COLO668 (cell line): ENCODE measurements around the gene TBL1X.
A peak's percentile ranks its signal among the peaks of the same experiment; 100 is the strongest.
"Not testable (repeated sequence)": the region's sequence is repeated elsewhere in the genome, so short reads cannot be mapped to it uniquely, and the experiment has no call there.

ENCODE experiments used
- DNase-seq: peaks from one replicate; lab custom pipeline; 2025; ENCODE audit not compliant: unreplicated experiment; lab: John Stamatoyannopoulos, UW

The TBL1X gene

DNA sequence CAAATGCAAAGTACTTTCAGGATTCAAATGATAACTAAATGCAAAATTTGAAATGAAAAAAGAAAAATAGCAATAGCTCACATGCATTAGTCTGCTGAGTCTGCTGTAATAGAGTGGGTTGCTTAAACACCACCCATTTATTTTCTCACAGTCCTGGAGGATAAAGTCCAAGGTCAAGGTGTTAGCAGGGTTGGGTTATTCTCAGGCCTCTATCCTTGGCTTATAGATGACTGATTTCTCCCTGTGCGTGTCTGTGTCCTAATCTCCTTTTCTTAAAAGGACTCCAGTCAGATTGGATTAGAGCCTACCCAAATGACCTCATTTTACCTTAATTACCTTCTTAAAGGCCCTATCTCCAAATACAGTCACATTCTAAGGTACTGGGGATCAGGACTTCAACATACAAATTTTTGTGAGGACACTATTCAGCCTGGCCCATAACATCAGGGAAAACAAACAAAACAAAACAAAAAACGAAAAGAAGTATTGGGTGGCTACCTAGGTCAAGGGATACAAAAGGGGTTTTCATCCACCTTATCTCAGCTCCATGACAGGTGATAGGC is 6.3 kb upstream of the TBL1X start:
- no peak for DNase-seq

DNA sequence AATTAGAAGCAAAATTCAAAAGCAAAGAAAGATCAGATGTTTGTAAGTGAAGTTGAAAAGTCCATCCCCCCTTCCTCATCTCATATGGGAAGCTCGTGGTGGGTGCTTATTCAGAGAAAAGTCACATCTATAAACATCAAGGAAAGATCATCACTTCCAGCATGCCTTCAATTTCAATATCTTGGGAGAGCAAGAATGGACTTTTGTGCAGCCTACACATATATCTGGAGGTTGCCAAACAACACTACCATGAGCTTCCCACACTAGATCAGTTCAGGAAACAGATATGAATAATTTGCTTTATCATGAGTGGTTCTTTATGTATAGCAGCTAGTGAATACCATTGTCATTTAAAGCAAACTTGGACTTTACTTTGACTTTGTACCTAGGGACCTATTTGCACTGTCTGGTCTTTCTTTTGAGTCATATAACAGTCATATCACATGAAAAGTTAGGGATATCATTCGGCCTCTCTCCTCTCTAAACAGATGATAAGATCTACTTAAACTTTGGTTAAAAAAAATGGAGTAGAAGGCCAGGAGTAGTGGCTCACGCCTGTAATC is 5.6 kb upstream of the TBL1X start:
- DNase-seq: no peak

DNA sequence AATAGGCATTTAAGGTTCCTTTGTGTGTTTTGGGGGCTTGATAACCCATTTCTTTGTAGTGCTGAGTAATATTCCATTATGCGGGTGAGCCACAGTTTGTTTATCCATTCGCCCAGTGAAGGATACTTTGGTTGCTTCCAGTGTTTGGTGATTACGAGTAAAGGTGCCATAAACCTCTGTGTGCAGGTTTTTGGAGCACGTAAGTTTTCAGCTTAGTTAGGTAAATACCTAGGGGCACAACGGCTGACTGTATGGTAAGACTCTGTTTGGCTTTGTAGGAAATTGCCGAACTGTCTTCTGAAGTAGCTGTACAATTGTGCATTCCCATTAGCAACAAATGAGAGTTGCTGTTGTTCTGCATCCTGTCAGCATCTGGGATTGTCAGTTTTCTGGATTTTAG is 3.8 kb upstream of the TBL1X start:
- no peak for DNase-seq

DNA sequence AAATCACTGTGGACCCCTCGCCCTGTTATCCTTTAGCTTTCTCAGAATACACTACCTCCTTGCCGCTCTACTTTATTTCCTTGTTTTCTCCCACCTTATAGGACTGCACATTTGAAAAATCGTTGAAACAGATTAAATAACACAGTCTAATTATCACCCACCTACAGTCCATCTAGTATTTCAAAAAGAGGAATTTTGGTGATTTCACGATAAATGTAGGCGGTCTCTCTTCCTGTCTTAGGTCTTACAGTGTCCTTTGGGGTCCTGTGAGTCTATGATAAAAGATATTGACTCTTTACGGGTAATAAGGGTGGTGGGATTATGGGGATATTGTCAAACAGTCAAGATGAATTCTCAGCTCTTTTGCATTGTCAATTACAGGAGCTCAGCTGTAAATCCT is 2.4 kb upstream of the TBL1X start:
- no peak for DNase-seq

DNA sequence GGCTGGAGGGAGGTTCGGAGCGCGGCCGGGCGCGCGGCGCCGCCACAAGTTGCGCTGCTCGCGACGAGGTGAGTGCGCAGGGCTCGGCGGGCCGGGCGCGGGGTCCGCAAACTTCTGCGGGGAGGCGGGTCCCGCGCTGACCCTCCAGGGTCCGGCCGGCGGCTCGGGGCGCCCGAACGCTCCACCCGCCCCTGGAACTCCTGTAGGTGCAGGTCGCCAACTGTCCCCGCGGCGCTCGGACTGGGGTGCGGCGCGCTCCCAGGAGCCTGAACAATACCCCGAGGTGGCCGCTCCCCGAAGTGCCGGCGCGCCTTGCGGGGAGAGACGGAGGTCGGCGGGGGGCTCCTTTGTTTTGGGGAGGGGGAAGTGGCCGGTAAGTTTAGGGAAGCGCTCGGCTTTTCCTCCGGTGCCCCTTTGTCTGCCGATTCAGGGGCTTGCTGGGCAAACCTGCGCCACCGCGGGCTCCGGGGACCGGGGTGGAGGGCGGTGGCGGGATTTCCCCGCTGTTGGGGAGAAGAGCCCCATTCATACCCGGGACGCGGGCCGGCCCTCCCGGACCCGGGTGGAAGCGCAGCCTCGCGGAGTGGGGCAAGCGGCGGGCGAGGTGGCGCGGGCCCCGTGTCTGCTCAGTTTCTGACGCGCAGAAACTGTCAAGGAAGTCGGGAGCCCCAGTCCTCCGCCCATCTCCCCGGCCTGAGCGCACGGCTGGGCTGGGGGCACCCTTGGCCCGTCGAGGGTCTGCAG is 694 bp downstream of the TBL1X start:
- peak; percentile 53 for DNase-seq

DNA sequence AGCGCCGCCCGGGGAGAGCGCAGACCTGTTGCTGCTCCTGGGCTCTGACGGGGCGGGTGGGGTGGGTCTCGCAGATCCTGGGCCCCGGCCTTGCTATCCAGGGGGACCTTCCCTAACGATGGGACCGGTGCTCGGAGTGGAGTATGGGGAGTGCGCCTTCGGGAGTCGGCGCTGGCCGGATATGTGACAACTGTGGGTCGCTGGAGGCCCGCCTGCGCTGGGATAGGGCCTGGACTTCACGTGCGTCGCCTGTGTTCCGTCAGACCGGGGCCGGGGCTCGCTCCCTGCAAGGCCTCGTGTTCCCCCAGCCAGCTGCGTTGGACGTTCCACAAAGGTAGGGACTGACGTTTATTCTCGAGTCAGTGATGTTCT is 1.3 kb downstream of the TBL1X start:
- DNase-seq: peak; percentile 69

DNA sequence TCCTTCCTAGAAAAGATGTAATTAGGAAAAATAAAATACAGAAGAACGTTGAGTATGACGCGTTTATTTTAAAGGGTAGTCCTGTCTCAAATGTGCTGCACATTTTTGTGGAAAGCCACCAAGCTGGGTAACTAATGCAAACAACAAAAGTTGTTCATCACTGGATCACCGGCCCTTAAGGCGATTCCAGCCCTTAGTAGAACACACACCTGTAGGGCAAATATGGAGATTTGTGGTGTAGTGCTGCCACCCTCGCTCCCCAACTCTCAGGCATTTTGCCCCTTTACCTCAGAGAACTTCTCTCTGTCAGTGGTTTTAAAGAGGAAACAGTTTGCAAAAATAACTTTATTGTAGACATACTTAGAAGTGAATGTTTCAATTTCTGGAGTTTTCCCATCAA is 1.9 kb downstream of the TBL1X start:
- peak; percentile 5 for DNase-seq

DNA sequence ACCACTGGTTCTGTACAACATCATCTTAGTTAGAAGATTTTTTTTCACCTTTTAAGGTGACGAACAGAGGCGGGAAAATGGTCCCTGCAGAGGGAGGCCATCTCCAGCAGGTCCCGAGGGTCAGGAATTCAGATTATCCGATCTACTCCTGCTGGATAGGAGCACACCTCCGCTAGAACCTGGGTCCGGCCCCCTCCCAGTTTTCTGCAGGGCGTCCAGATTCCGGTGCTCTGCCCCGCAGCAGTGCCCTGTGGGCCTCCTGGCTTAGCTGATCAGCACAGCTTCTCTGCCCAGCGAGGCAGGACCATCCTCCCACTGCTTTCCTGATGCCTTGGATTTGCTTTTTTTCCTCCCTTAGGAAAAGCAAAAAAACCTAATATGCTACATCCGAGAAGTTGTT is 2.3 kb downstream of the TBL1X start:
- no peak for DNase-seq

DNA sequence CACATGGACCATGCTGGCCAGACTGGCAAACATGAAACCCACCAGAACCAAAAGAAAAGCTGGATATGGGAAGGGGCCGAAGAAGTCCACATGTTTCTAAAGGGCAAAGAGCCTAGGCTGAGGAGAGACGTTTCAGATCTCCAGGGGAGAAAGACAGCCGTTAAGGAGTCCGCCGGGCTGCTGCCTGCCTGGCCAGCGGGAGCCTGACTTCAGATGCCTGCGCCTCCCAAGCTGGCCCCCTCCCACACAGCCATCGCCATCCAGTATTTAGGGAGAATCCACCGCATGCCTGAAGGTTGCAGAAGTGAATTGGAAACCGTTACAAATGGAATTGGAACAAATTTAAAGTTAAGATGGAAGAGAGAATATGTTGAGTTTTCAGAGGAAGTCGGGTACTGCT is 2.9 kb downstream of the TBL1X start:
- DNase-seq: no peak

DNA sequence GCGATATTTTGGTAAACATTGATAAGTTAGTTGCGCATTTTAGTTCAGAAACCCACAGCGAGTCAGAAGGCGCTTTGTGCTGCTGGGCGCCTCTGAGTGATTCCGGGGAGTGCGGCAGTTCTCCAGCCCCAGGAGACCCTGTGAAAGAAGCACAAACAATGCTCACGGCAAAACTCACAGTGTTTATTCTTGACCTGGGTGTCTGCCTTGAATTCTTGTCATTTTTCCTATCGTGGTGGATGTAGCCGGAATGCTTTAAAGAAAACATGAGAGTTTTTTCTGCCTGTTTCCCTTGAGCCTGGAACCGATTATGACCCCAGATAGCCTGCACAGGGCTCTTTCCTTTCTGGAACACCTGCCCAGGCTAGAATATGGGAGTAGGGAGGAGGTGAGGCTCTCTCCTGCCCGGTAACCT is 6.7 kb downstream of the TBL1X start:
- no peak for DNase-seq

DNA sequence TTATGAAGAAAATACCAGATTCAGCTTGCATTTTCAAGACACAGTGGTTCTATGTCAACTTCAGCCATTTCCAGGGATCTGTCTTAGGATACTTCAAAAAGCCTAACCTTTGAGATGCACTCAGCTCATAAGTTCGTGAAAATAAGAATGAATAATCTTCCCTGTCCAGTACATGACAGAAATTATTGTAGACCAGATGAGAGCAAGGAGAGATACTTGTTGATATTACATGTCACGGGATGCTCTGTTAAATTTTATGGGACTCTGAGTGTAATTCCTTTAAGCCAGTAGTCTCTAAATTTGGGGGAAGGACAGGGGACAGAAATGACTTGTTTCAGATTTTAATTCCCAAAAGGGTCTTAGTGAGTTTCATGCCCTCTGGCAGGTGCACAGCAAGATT is 8.8 kb downstream of the TBL1X start:
- no peak for DNase-seq

DNA sequence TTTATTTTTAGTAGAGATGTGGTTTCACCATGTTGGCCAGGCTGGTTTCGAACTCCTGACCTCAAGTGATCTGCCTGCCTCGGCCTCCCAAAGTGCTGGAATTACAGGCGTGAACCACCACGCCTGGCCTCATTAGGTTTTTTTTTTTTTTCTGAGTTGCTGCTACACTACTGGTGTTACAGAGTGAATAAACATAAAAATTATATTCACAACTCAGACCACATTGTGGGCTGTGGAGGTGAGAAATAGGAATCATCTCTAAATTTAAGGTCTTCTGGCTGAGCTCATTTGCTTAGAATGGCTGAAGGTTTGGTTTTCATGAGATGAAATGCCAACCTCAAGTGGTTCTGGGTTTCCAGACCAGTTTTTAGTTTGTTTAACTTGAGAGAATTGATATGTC is 10.6 kb downstream of the TBL1X start:
- not testable (repeated sequence) for DNase-seq

DNA sequence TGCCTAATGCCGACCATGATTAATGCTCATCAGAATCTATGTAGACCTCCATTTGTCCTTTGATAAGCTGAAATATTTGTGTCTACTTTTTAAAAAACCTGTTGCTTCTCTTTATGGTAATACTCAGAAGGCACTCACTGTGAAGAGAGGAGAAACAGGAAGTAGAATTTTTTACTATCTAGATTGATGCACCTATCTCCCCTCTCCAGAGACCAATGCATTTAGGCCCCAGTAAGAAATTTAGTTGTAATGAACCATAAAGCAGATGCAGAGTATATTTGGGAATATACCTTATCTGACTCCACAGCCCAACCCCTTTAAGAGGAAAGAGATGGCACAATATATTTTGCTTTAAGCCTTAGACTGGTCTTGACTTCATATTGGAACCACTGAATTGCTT is 11.1 kb downstream of the TBL1X start:
- no peak for DNase-seq

DNA sequence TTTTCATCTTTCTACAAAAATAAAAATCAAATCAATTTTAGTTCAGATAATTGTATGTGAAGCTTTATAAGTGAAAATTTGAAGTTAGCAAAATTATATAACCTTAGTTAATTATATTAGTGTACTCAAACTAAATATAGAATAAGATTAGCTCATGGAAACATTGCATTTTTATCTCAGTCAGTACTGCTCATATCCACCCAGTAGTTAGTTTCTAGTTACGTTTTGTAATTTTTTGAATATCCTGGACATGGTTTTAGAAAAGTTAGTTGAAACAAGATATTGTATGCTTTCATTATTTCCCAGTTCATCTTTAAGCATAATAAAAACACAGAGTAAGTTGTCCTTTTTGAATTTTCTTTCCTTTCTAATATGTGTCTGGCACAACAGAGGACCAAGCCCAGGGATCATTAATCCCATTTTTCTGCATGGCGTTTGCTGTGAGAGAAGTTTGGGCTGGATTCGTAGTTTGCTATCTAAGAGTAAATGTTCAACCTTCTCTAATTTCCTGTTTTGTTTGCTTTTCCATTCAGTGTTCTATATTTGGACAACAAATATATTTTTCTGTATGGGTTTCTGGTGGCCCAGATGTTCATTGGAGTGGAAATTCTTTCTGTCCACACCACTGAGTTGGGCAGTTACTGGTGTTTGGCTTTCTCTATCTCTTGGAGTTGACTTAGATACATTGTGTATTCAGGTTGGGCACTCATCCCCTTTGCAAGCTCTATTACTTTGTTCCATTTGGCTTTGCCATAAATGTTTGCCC is 12.1 kb downstream of the TBL1X start:
- peak; percentile 7 for DNase-seq

DNA sequence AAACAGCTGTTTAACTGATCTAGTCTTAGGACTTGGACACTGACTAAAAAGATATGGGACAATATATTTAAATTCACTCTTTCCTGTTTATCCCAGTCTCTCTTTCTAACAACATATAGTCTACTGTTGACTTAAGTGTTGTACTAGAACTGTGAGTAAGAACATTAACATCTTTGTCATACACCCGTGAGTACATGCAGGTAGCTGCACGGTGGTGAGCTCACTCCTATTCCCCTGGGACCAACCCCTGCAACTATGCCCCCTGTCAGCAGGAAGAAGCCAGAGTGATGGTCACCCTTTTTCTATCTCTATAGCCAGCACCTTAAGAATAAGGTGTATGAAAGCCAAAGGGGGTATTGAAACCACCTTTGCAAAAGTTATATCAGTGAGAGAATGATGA is 17.6 kb downstream of the TBL1X start:
- no peak for DNase-seq

DNA sequence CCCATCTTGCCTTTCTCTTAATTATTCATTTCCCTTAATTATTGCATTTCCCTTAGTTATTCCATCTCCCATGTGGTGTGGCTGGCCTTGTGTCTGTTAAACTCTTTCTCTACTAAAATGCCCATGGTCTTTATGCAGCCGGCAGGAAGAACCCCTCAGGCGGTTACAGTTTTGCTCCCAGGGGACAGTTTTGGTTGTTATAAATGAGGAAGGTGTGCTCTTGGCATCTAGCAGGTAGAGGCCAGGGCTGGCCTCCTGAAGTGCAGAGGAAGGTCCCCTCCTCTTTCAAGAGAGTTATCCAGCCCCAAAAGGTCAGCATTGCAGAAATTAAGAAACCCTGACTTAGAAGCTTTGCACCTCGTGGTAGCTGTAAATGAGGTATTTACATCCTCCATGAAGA is 18.0 kb downstream of the TBL1X start:
- no peak for DNase-seq

DNA sequence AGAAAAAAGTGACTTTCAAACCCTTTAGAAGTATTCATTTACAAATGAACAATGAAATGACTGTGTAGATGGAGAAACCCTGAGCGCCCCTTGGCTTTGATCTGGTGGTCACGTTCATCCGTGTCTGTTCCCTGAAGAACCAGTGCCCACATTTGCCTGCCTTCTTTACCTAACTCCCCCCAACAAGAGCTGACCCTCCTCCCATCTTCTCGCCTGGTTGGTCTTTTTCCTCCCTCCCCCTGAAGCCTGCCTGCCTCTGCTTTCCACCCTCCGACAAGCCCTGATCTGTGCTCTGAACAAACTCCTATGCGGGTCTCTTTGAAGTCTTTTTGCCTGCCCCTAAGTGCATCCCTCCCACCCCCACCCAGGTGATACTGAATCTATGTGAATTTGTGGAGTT is 18.5 kb downstream of the TBL1X start:
- no peak for DNase-seq

DNA sequence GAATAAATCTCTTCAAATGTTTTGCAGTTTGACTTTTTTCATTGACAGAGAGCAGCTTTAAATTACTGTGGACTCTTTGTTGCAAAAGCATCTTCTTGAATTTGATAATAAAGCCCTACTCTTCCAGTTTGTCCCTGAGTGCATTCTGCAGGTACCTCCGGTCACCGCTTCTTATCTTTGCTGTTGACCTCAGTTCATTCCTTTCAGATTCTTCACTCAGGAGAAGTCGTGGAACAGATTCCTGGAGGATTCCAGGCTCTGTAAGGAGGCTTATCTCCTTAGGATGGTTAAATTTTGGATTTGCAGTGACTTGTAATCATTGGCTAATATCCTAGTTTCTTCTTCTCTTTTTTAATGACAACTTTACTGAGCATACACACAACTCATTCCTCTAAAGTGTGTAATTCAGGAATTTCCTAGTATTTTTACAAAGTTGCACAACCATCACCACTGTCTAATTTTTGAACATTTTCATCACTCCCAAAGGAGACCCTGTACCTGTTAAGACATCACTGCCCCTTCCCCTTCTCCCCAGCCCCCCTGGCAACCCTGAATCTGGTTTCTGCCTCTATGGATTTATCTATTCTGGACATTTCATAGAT is 22.0 kb downstream of the TBL1X start:
- DNase-seq: no peak

DNA sequence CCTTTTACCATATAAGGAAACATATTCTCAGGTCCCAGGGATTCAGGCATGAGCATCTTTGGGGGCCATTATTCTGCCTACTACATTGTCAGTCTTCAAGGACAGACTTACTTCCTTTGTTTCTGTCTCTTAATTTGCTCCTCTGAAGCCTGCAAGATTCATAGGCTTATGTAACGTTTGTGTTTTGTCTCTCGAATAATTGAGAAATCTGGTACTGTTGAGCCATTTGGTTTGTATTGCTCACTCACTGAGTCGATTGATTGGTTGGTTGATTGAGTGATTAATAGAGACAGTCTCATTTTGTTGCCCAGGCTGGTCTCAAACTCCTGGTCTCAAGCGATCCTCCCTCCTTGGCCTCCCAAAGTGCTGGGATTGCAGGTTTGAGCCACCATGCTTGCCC is 23.7 kb downstream of the TBL1X start:
- no peak for DNase-seq

DNA sequence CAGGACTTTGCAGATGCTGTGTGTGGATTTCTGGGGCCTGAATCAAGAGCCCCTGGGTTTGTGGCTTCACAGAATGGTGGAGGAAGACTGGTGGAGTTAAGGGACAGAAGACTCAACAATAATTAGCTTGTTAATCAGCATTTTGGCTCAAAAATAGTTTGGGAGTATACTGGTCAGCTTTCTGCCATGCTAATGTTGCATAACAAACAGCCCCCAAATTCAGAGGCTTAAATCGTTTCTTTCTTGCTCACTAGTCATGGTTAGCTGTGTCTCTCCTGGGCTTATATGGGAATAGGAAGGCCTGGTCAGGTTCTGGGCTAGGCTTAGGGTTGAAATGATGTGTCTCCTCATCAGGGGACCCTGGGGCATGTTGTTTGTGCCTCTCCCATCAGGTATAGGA is 24.4 kb downstream of the TBL1X start:
- DNase-seq: no peak

DNA sequence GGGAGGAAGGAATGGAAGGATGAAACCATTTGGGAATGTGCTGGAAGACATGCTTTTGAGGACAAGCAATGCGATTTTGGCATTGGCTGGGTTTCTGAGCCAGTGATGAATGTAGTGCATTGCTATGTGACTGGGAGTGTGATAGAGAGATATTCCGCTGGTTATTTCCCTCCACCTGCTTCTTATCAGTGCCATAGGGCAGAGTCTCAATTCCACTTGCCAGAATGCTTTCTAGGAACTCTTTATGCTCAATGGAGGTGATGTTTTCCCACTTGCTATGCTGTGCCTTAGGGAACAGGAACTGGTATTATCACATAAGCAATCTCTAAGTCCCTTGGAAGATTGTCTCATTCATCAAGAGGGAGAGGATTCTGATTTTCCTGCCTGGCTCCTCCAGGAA is 28.0 kb downstream of the TBL1X start:
- DNase-seq: no peak

DNA sequence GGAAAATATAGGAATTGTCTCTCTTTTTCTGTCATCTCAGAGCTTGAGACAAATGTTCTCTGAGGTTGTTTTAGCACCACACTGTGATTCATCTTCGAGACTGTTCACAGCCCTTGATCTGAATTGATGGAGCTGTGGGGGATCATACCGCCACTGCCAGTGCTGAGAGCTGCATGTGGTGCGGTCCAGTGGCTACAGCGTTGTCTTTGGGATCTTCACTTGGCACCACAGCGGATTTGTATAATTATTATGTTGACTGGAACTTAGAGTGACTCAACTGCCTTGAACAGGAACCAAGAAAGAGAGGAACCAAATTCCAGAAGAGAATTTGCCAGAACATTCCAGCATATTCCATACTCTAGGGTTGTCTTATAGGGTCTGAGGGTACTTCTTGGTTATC is 29.1 kb downstream of the TBL1X start:
- DNase-seq: no peak
